ENCODE measurements around the gene MAPK8IP3.

- no peak for TF ChIP-seq CTCF (IDR thresholded peaks at IDR 0.05)
- no peak for TF ChIP-seq POLR2A (IDR thresholded peaks at IDR 0.05)
Observed at GRCh38 chr16:1772362-1772907, 66.4 kb downstream of the MAPK8IP3 start, which contains the start of gene EME2.

Measured in adrenal gland (tissue), 5 donors.